ENCODE measurements around the gene MPPED2.

Gene MPPED2

DNA sequence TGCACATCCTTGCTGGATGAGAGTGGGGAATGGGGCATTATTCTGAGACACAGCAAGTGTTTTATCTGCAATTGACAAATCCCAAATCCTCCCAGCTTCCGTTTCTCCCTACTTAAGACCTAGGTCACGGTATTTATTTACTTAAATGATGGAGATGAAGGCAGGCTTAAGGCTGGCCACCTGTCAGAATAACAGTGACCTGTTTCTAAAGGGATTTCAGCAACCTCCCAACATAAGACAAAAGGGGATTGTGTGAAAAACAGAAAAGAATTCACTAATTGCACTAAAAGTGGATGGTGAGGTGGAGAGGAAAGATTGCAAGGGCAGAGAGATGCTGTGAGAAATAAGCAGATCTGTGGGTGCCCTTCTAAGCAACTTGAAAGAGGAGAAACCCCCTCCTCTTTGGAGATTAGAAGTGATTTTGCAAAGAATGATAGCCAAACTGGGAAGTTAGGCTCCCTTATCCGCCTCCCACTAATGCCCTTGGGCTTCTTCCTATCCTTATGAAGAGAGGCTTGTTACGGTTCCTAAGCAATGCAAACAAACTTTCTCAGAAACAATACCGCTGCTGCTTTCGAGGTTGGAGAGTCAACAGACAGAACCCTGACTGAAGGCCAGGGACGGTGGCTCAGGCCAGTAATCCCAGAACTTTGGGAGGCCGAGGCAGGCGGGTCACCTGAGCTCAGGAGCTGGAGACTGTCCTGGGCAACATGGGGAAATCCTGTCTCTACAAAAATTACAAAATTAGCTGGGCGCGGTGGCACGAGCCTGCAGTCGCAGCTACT is 179.0 kb downstream of the MPPED2 start:
- no peak for DNase-seq

- DNase-seq, result no peak
These were observed 180.8 kb downstream of the MPPED2 start for GRCh38 chr11:30405385-30405784.

DNA sequence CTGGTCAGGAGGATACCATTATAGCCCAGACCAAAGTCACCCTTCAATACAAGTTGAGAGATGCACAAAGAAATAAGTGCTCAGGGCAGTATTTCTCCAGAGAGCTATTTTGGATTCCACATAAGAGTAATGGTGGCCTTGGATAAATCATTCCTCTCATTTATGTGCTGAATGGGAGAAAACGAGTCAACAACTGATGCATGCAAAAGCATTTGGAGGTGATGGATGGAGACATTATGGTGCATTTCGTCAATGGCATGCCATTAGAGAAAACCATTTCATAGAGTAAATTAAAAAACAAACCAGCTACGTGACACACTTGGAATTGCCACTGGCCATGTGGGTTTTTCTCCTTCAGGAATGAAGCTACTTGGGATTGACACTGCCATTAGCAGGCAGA is 182.0 kb downstream of the MPPED2 start:
- DNase-seq, result no peak

DNA sequence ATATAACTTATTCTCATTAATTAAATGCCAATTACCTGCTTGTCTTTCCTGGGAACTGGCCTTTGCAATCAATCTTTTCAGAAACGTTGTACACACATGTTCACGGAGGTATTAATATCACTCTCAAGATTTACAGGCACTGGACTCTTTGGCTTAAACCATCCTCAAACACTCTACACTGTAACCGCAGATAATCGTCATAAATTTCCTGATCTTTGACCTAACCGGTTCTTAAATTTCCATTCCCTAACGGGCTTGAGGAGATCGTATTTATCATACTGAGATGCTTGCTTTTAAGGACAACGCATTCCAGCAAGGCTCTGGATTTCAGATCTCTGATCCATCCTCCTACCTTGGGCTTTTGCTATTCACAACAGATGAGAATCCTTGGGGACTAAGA is 190.4 kb downstream of the MPPED2 start:
- DNase-seq, result no peak

DNA sequence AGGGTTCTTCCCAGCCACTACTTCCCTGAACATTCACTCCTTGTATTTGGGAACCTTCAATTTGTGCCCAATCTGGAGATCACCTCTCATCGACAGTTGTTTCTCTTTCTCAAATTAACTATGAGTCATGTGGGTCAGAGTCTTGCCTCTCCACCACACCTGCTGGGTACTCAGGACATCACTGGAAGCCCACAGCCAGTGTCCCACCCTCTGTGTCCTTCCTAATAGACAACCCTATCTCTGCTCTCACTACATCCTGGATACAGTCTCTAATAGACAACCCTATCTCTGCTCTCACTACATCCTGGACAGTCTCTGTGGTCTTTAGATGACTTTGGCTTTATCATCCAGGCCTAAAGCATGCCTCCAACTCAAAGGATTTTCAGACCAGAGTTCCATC is 193.1 kb downstream of the MPPED2 start:
- DNase-seq, result no peak

- no peak for DNase-seq
These were observed 193.8 kb downstream of the MPPED2 start for GRCh38 chr11:30392221-30392784.

DNA sequence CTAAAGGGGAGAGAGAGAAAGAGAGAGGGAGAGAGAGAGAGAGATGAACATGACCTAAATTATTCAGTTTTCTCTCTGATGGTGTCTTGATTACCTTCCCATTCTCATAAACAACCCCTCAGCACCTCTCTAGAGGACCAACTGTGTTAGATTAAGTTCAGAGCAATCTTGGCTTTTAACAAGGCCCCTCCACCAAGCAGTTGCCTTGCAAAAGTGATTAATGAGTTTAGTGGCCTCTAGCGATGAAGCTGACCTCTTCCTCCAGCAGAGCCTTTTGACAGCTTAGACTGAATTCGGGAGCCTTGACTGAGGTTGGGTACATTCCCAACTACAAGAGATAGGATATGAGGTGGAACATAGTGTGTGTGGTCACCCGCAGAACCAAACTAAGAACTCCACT is 197.2 kb downstream of the MPPED2 start:
- no peak for DNase-seq

GRCh38 chr11:30387891-30388861 is 198.0 kb downstream of the MPPED2 start:
- DNase-seq, result peak; percentile 41

- no peak for DNase-seq
These were observed 204.3 kb downstream of the MPPED2 start for GRCh38 chr11:30381879-30382278.

- no peak for DNase-seq
These were observed 205.3 kb downstream of the MPPED2 start for GRCh38 chr11:30380846-30381245.

GRCh38 chr11:30377347-30377746 is 208.8 kb downstream of the MPPED2 start:
- DNase-seq, result no peak

DNA sequence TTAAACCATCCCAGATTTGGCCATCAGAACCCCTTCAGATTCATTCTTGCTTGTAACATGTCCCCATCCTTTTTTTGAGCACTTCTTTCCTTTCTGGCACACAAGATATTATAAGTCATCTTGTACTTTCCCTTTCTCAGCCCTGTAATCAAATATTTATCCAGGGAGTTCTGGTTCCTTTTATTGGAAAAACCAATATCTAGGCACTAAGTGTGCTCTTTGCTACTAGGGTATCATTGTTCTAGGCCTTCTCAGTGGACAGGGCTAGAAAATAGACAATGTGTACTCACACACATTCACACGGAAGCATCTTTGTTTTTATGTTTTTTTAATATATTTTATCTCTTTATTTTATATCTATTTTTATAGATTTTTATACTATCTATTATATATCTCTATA is 216.0 kb downstream of the MPPED2 start:
- no peak for DNase-seq

DNA sequence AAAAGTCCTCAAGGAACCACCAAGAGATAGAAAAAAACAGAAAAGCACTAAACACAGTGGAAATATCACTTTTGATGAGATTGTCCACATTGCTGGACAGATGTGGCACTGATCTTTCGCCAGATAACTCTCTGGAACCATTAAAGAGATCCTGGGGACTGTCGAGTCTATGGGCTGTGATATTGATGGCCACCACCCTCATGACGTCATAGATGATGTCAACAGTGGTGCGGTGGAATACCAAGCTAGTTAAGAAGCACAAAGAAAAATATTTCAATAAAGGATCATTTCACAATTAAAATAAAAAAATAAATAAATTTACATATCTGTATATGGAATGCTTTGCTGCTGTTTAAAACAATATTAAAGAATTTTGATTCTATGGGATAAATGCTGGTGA is 217.8 kb downstream of the MPPED2 start:
- DNase-seq, result no peak

DNA sequence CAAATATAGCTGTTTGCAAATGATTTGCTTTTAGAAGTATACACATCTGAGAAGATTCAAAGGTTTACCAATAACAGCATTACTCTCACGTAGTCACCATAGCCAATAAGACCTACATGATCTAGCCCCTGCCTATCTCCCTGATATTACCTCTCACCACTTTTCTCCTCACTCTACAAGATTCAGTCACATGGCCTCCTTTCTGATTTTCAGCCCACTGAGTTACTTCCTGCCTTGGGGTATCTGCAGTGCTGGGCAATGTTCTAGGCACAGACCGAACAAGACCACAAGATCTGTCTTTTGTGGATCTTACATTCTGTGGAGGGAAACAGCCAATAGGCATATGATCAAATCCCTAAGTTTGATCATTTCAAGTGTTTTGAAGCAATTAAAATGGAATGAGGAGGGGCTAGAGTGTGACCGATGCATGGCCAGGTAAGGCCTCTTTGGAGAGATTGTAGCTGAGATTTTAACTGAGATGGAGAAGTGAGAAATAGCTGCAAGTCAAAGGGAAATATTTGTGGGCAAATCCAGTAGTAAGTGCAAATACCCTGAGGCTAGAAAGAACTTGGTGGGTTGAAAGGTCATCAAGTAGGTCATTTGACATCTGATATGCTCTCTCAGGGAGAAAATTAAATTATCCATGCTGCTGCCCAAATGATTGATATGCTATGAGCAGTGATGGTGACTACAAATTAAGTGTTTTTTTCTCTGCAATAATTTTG is 220.2 kb downstream of the MPPED2 start:
- no peak for DNase-seq

DNA sequence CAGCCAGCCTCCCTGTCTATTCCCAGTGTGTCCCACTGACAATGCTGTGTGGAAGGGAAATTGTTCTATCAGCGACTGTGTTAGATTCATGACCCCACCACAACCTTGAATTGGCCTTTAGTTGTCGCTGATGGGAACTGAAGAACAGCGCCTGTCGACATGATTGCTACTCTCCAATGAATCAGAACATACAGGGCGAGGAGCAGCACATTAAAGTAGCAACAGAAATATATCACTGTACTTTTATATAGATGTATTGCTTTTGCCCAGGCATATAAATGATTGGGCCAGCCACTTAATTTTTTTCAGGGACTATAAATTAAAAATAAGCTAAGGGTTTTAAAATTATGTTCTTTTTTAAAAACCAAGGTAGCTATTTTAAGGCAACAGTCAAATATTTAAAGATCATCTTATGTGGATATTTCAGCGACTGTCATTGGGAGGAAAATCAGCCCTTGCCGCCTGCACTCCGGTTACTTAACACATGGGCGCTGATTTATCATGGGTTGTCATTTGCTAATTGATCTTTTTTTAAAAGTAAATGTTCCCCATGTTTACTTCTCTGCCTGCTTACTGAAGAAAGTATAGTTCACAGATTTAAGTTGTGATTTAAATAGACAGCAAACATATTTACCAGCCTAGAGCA is 221.2 kb downstream of the MPPED2 start:
- no peak for DNase-seq

- DNase-seq, result peak; percentile 60
These were observed 221.9 kb downstream of the MPPED2 start for GRCh38 chr11:30364139-30364836.

DNA sequence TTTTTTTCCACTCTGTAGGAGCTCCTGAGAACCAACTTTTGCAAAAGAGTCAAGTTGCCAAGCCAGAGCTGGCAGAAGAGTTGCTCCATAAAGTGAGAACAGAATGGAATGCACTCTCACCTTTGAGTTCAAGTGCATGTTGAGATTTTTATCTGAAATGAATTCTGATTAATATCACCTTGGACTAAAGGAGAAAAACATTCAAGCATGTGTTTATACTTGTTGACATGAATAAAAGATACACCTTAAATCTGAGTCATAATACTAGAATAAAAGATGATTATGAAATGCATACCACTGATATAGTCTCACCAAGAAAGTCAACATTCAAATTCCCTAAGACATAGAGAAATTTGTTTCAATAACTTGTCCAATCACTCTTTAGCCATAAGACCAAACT is 225.4 kb downstream of the MPPED2 start:
- DNase-seq, result no peak

Data from NCI-H146 (cell line).